Pancreas (tissue), 10 donors: ENCODE measurements around the gene AFAP1L2. TPM values are rescaled to one million over a fixed set of nuclear protein-coding genes. Genes with fewer than 3 reads are reported as not detected.

Experiments used
- ATAC-seq, 4 donors: fragments of 200-7000 bp; cut with Tn5 transposase; one replicate each; pipeline versions ENCODE4 v1.8.0 to v1.9.1; 2020; ENCODE audit warnings: mild to moderate bottlenecking in 4 of 4, moderate library complexity in 4 of 4
- DNase-seq, 6 donors: peaks; one replicate each; pipeline ENCODE4 v3.0.0-alpha.2; 2020
- FAIRE-seq: peaks from 2 replicates; lab custom pipeline; 2012; peaks lifted over from hg19 to GRCh38; lab: Jason Lieb, UNC
- H3K27ac ChIP-seq, 4 donors: fragments of 200-600 bp; sonication (generic); 1 replicate in 3 of 4; 2 replicates in 1 of 4; pipeline versions ENCODE4 v1.5.0 to v1.8.0; 2020
- H3K27me3 ChIP-seq, 4 donors: fragments of 200-600 bp; one replicate each; pipeline ENCODE4 v1.8.0; 2021
- H3K36me3 ChIP-seq, 3 donors: fragments of 200-600 bp; sonication (generic) in 1 of 3; one replicate each; pipeline versions ENCODE4 v1.5.0 to v1.8.0; 2020 to 2021
- H3K4me1 ChIP-seq, 3 donors: fragments of 200-600 bp; one replicate each; pipeline ENCODE4 v1.8.0; 2021
- H3K4me3 ChIP-seq, 4 donors: fragments of 200-600 bp; sonication (generic) in 2 of 4; one replicate each; pipeline versions ENCODE4 v1.5.0 to v1.8.0; 2020 to 2021
- H3K9me3 ChIP-seq, 4 donors: fragments of 200-600 bp; one replicate each; pipeline ENCODE4 v1.8.0; 2021
- WGBS, 2 donors: extraction: QIAGEN DNeasy Blood & Tissue Kit; methylation state at CpG; one replicate each; pipeline ENCODE4 v1.1.7; 2013; 5-methylcytosine and 5-hydroxymethylcytosine counted together
- intact Hi-C, 3 donors: fragments of 100-400 bp; cut with DNase I; formaldehyde crosslinking; loops; one replicate each; pipeline versions ENCODE4 v1.11.1 to v1.14.2; 2022
- polyA plus RNA-seq, 2 donors: library from polyadenylated mRNA; stranded (reverse); fragments of 200-250 nt; gene quantifications; one replicate each; pipeline ENCODE4 v1.2.3, GENCODE V29; 2013
- total RNA-seq, 6 donors: library from RNA; stranded (reverse); fragmentation: NEBNext Ultra II Directional in 4 of 6; extraction: Animal tissue kit (Norgen Biotek cat#: 25700) in 4 of 6; gene quantifications; one replicate each; pipeline versions ENCODE4 v1.2.1 to v1.2.4, GENCODE V29; 2021 to 2023
- TF ChIP-seq, protein P1 (sequence below), 4 donors: fragments of 200-600 bp; sonication (generic) in 3 of 4; IDR thresholded peaks; one replicate each; pipeline versions ENCODE4 v1.5.0 to v1.8.0; 2021; ENCODE audit warnings: antibody characterized with exemption in 4 of 4
- donor health status: healthy with polysubstance abuse.
- donor health status: DM: no; HTN: no; CAD: no; lungs with moderate emphysema.
- donor health status: DM: no; HTN: no; CAD: no.
- donor health status: control.
- donor health status: control.
- donor health status: Bipolar disorder and iron deficiency.
- donor health status: DM: yes; HTN: yes; CAD: no.
- donor health status: DM: no; HTN: no; CAD: no.
- donor health status: DM: no; HTN: no; CAD: no.
- donor health status: DM: yes; HTN: yes; CAD: no.

Gene AFAP1L2
- total and polyA plus RNA-seq, 8 donors = 3.3 to 19.9 (median 5.3) TPM

DNA sequence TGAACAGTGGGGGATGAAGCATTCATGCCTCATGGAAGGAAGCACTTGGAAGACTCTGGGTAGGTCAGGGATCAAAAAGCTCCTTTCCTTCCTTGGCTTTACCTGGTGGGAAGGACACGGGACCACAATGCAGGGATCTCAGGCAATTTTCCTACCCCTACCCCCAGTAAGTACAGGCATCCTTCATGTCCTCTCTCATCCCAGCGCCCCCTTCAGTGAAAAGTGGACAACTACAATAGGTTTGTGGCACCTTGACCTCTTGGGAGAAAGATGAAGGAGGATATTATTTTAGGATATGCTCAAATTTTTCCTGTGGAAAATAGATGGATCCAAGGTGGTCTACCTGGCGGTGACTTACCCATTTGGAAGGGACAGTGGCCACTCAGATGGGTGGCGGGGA is 16.5 kb downstream of the AFAP1L2 start:
- Histone ChIP-seq H3K9me3 (no peaks in the 10 kb centered on the region), H3K27ac (no peak overlapping the region), H3K36me3 (no peaks in the 10 kb centered on the region), H3K4me1 (peaks cover 0 to 4% (median 0%) of the 10 kb centered on the region in 3 donors), H3K27me3 (no peaks in the 10 kb centered on the region), H3K4me3 (no peak overlapping the region)
- intact Hi-C loops = no loop called here
- TF ChIP-seq, protein P1, sequence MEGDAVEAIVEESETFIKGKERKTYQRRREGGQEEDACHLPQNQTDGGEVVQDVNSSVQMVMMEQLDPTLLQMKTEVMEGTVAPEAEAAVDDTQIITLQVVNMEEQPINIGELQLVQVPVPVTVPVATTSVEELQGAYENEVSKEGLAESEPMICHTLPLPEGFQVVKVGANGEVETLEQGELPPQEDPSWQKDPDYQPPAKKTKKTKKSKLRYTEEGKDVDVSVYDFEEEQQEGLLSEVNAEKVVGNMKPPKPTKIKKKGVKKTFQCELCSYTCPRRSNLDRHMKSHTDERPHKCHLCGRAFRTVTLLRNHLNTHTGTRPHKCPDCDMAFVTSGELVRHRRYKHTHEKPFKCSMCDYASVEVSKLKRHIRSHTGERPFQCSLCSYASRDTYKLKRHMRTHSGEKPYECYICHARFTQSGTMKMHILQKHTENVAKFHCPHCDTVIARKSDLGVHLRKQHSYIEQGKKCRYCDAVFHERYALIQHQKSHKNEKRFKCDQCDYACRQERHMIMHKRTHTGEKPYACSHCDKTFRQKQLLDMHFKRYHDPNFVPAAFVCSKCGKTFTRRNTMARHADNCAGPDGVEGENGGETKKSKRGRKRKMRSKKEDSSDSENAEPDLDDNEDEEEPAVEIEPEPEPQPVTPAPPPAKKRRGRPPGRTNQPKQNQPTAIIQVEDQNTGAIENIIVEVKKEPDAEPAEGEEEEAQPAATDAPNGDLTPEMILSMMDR (IDR thresholded peaks at IDR 0.05) = no peak
- ATAC-seq = no peak
- 75 to 78% methylated on average over 4 of the region's 4 CpGs for WGBS, 2 donors
- DNase-seq = no peak
- no peak for FAIRE-seq

DNA sequence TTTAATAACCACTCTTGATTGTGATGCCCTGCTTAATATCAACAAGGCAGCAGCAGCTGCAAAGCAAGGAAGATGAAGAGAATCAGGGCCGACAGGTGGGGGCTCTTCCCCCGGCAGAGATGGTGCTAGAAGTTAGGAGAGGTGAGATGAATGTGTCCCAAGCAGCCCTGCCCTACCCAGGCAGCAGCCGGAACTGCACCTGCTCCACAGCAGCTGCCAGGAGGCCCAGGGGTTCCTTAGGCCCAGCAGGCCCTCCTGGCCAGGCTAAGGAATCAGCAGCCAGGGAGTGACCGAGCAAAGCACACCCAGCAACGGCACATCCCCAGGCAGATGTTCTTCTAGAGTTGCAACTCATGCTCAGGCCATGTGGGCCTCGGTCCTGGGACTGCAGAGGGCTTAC is 17.9 kb downstream of the AFAP1L2 start:
- DNase-seq (no peak), ATAC-seq (no peak)

DNA sequence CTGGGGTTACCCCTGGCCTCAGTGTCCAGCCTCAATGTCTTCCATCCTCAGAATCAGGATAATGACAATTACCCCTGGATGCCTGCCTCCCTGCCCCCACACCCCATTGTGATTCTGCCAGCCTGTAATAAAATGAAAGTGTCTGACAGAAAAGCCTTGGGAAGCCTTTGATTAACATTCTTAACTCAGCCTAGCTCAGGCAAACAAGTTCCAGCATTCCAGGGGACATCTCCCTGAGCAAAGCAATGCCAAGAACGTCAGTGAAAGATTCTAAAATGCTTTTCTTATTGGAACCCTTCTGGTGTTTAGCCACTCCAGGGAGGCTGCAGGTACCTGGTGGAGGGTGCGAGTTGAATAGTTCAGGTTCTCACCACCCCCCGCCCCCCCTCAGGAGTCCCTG is 18.7 kb downstream of the AFAP1L2 start:
- Histone ChIP-seq H3K27me3 (no peaks in the 10 kb centered on the region), H3K36me3 (no peaks in the 10 kb centered on the region), H3K9me3 (no peaks in the 10 kb centered on the region), H3K27ac (no peak overlapping the region), H3K4me3 (no peak overlapping the region), H3K4me1 (peaks cover 0 to 4% (median 0%) of the 10 kb centered on the region in 3 donors)
- ATAC-seq (no peak), DNase-seq (no peak), FAIRE-seq (no peak)
- 80 to 92% methylated on average over 3 of the region's 3 CpGs for WGBS, 2 donors
- intact Hi-C loops = no loop called here
- TF ChIP-seq, protein P1 (IDR thresholded peaks at IDR 0.05) = no peak

More for the DNA sequence above, 17.9 kb downstream of the AFAP1L2 start:
- FAIRE-seq = no peak
- WGBS, 2 donors = 89 to 93% methylated on average over 6 of the region's 6 CpGs
- no peaks in the 10 kb centered on the region for H3K9me3 ChIP-seq
- TF ChIP-seq, protein P1 (IDR thresholded peaks at IDR 0.05) = no peak
- no peak overlapping the region for H3K27ac ChIP-seq
- H3K4me3 ChIP-seq = no peak overlapping the region
- intact Hi-C loops = no loop called here
- H3K4me1 ChIP-seq = peaks cover 0 to 4% (median 0%) of the 10 kb centered on the region in 3 donors
- no peaks in the 10 kb centered on the region for H3K36me3 ChIP-seq
- H3K27me3 ChIP-seq = no peaks in the 10 kb centered on the region

DNA sequence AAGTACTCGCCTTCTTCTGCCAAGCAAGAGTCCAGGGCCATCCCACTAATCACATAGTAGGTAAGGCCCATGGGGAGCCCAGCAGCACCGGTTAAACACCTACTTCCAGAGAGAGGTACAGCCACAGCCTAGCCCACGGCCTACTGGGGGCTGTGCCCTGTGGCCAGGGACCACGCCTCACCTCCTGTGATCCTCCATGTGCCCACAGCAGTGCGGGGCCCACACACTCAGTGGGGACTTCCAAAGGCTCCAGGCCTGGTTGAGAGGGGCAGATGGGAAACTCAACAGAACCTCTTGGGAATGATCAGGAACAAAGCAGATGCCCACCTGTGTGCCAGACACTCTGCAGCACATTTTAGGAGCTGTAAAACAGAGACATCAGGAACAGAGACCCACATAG is 19.7 kb downstream of the AFAP1L2 start:
- no peaks in the 10 kb centered on the region for H3K27me3 ChIP-seq
- no peak overlapping the region for H3K4me3 ChIP-seq
- TF ChIP-seq, protein P1 (IDR thresholded peaks at IDR 0.05) = no peak
- peaks cover 0 to 8% (median 0%) of the 10 kb centered on the region in 3 donors for H3K4me1 ChIP-seq
- intact Hi-C loops = no loop called here
- DNase-seq (no peak), ATAC-seq (no peak), FAIRE-seq (no peak)
- 91 to 93% methylated on average over 5 of the region's 5 CpGs for WGBS, 2 donors
- no peaks in the 10 kb centered on the region for H3K36me3 ChIP-seq
- H3K27ac ChIP-seq = no peak overlapping the region
- H3K9me3 ChIP-seq = no peaks in the 10 kb centered on the region

DNA sequence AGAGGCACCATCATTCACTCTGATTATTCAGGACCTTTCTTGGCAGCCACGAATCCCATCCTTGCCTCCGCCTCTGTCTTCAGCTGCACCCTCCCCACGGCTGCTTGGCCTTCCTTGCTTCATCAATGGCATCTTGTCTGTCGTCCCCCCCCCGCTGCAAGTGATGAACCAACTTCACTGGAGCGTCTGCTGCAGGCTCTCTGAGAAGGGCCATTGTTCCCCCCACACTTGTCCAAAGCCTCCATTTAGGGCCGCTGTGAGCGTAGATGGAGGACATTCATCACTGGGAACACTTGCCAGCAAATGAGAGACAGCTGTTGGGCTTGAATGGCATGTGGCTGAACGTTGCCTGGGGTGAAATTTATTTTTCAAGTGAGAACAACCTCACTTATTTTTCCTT is 20.1 kb downstream of the AFAP1L2 start:
- FAIRE-seq (no peak), DNase-seq (no peak), ATAC-seq (no peak)
- Histone ChIP-seq H3K9me3 (no peaks in the 10 kb centered on the region), H3K27ac (no peak overlapping the region), H3K27me3 (no peaks in the 10 kb centered on the region), H3K36me3 (no peaks in the 10 kb centered on the region), H3K4me1 (peaks cover 0 to 7% (median 0%) of the 10 kb centered on the region in 3 donors), H3K4me3 (no peak overlapping the region)
- TF ChIP-seq, protein P1 (IDR thresholded peaks at IDR 0.05) = no peak
- 89 to 92% methylated on average over 9 of the region's 9 CpGs for WGBS, 2 donors
- intact Hi-C loops = no loop called here
